ENCODE data around the gene CELA3B.
A peak's percentile ranks its signal among the peaks of the same experiment; 100 is the strongest.
"Not testable (repeated sequence)": the region's sequence is repeated elsewhere in the genome, so short reads cannot be mapped to it uniquely, and the experiment has no call there.

Gene CELA3B

DNA sequence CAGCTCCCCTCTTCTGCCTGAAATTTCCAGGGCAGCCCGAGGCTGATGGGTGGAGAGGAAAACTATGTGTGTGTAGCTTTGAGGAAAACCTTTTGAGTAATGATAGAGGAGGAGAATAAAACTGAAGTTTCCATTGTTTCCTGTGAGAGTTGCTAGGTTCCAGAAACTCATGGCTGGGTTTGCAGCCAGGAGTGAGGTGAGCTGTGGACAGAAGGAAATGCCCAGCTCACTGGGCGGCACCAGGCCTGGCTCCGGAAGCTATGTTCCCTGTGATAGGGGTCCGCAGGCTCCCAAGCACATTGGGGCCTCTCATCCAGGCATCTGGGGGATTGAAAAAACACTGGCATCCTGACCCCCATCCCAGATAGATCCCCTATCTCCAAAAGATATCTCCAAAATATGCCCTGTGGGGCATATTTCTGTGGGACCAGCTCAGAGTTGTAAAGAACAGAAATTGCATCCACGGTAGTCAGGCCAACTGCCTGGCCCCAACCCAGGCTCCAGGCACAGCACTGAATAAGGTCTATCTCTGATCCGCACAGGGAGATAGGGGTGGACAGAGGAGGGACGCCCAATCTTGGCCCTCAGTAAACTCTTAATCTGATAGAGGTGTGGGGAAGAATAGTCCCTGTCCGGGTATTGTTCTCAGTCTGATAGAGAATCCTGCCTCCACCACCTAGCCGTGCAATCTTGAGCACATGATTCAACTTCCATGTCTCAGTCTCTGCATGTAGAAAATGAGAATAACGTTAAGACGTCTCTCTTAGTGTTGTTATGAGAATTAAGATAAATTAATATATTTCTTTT is 37.9 kb upstream of the CELA3B start:
- peaks cover 39% of the 10 kb centered on the region for H3K27me3 Mint-ChIP-seq (ENCODE audit: low read depth)
- H3K27ac Mint-ChIP-seq: no peak overlapping the region
- no peaks in the 10 kb centered on the region for H3K9me3 Mint-ChIP-seq
- H3K36me3 Mint-ChIP-seq (ENCODE audit: low read depth): no peaks in the 10 kb centered on the region
- H3K4me3 Mint-ChIP-seq: peak overlapping the region; percentile 69
- peaks cover 10% of the 10 kb centered on the region for H3K4me1 Mint-ChIP-seq (ENCODE audit: low read depth)

DNA sequence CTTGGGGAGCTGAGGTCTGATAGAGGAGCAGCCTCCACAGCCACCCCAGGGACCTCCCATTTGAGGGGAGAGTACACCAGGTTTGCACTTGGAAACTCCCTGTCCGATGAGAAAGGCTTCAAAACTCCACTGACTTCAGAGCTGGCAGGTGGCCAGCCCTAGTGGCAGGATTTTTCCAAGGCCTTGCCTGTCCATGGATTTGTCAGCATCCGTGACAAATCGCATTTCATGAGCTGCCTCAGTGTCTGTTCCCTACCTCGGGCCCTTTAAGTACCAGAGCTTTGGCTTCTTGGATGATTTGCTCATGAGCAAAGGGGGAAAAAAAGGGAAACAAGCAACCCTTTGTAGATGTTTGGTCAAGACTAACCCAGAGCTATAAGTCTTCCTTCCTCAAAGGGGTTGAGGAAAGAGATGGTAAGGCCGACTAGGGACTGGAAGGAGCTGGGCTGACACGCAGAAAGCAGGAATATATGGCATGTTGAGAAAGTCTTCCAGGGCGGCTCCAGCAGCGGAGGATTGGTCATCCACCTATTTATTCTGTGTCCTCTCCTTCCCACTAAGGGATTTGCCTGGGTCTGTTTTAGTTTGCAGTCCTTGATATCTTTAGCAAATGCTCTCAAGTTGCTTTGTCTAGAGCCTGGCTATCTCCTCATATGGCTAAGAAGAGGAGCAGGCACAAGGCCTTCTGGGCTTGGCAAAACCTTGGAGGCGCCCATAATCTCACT is 37.0 kb upstream of the CELA3B start:
- peaks cover 39% of the 10 kb centered on the region for H3K27me3 Mint-ChIP-seq (ENCODE audit: low read depth)
- no peak overlapping the region for H3K4me3 Mint-ChIP-seq
- no peak overlapping the region for H3K27ac Mint-ChIP-seq
- H3K4me1 Mint-ChIP-seq (ENCODE audit: low read depth): peaks cover 7% of the 10 kb centered on the region
- H3K36me3 Mint-ChIP-seq (ENCODE audit: low read depth): no peaks in the 10 kb centered on the region
- H3K9me3 Mint-ChIP-seq: no peaks in the 10 kb centered on the region

DNA sequence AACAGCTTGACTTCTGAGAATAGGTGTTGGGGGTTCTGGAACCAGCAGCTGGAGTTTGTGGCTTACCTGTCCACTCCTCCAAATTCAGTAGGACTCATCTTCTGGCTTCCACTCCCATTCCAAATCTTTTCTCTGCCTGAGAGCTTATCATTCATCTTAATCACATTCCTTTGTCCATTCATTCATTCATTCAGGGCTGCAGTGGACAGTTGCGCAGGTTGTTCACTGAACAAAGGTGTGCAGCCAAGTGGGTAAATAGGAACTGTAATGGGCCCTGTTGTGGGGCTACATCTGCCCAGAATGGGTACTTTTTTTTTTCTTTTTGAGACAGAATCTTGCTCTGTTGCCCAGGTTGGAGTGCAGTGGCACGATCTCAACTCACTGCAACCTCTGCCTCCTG is 36.3 kb upstream of the CELA3B start:
- Mint-ChIP-seq H3K4me3 (no peak overlapping the region), H3K27me3 (ENCODE audit: low read depth) (peaks cover 36% of the 10 kb centered on the region), H3K9me3 (no peaks in the 10 kb centered on the region)

GRCh38 chr1:21941370-21941769 is 35.5 kb upstream of the CELA3B start:
- Mint-ChIP-seq H3K27ac (no peak overlapping the region), H3K36me3 (ENCODE audit: low read depth) (no peaks in the 10 kb centered on the region), H3K4me1 (ENCODE audit: low read depth) (peaks cover 5% of the 10 kb centered on the region), H3K9me3 (no peaks in the 10 kb centered on the region), H3K4me3 (no peak overlapping the region), H3K27me3 (ENCODE audit: low read depth) (peaks cover 33% of the 10 kb centered on the region)

More for the DNA sequence above, 36.3 kb upstream of the CELA3B start:
- H3K27ac Mint-ChIP-seq: no peak overlapping the region
- no peaks in the 10 kb centered on the region for H3K36me3 Mint-ChIP-seq (ENCODE audit: low read depth)
- peaks cover 6% of the 10 kb centered on the region for H3K4me1 Mint-ChIP-seq (ENCODE audit: low read depth)

- peaks cover 32% of the 10 kb centered on the region for H3K27me3 Mint-ChIP-seq (ENCODE audit: low read depth)
- no peak overlapping the region for H3K4me3 Mint-ChIP-seq
- H3K27ac Mint-ChIP-seq: no peak overlapping the region
- peaks cover 5% of the 10 kb centered on the region for H3K4me1 Mint-ChIP-seq (ENCODE audit: low read depth)
- no peaks in the 10 kb centered on the region for H3K9me3 Mint-ChIP-seq
- no peaks in the 10 kb centered on the region for H3K36me3 Mint-ChIP-seq (ENCODE audit: low read depth)
Measured at GRCh38 chr1:21942464-21942863, 34.4 kb upstream of the CELA3B start.

DNA sequence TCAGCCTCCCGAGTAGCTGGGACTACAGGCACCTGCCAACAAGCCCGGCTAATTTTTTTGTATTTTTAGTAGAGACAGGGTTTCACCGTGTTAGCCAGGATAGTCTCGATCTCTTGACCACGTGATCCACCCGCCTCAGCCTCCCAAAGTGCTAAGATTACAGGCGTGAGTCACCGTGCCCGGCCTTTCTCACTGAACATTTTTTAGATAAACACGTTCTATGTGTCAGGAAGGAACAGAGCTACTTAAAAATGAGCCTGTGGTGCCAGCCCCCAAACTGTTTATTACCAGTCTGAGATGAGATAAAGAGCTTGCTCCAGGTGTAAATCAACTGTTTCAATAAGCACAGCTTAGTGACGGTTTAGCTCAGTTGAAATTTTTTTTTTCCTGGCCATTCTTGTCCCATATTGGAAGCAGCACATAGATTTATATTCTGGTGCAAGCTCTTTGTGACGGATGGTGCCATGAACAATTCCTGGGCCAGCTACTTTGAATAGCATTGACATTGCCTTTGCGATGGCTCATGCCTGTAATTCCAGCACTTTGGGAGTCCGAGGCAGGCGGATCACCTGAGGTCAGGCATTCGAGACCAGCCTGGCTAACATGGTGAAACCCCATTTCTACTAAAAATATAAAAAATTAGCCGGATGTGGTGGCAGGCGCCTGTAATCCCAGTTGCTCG is 33.7 kb upstream of the CELA3B start:
- H3K9me3 Mint-ChIP-seq; H3K36me3 Mint-ChIP-seq (ENCODE audit: low read depth); H3K4me1 Mint-ChIP-seq (ENCODE audit: low read depth); H3K27ac Mint-ChIP-seq; H3K4me3 Mint-ChIP-seq: not testable (repeated sequence)
- H3K27me3 Mint-ChIP-seq (ENCODE audit: low read depth): peaks cover 26% of the 10 kb centered on the region

- no peaks in the 10 kb centered on the region for H3K4me1 Mint-ChIP-seq (ENCODE audit: low read depth)
- no peaks in the 10 kb centered on the region for H3K9me3 Mint-ChIP-seq
- H3K27me3 Mint-ChIP-seq (ENCODE audit: low read depth): peaks cover 14% of the 10 kb centered on the region
- no peak overlapping the region for H3K4me3 Mint-ChIP-seq
- H3K36me3 Mint-ChIP-seq (ENCODE audit: low read depth): no peaks in the 10 kb centered on the region
- H3K27ac Mint-ChIP-seq: no peak overlapping the region
Measured at GRCh38 chr1:21944733-21945073, 32.1 kb upstream of the CELA3B start.

- H3K4me3 Mint-ChIP-seq: no peak overlapping the region
- no peaks in the 10 kb centered on the region for H3K27me3 Mint-ChIP-seq (ENCODE audit: low read depth)
- H3K4me1 Mint-ChIP-seq (ENCODE audit: low read depth): no peaks in the 10 kb centered on the region
- H3K36me3 Mint-ChIP-seq (ENCODE audit: low read depth): no peaks in the 10 kb centered on the region
- H3K9me3 Mint-ChIP-seq: no peaks in the 10 kb centered on the region
- no peak overlapping the region for H3K27ac Mint-ChIP-seq
Measured at GRCh38 chr1:21946836-21947587, 29.8 kb upstream of the CELA3B start.

- Mint-ChIP-seq H3K27me3 (ENCODE audit: low read depth) (no peaks in the 10 kb centered on the region), H3K4me3 (no peak overlapping the region), H3K9me3 (no peaks in the 10 kb centered on the region), H3K27ac (no peak overlapping the region), H3K4me1 (ENCODE audit: low read depth) (no peaks in the 10 kb centered on the region), H3K36me3 (ENCODE audit: low read depth) (no peaks in the 10 kb centered on the region)
Measured at GRCh38 chr1:21950734-21951133, 26.1 kb upstream of the CELA3B start.

GRCh38 chr1:21951226-21951870 is 25.5 kb upstream of the CELA3B start:
- Mint-ChIP-seq H3K36me3 (ENCODE audit: low read depth) (no peaks in the 10 kb centered on the region), H3K9me3 (no peaks in the 10 kb centered on the region), H3K4me3 (no peak overlapping the region), H3K27me3 (ENCODE audit: low read depth) (no peaks in the 10 kb centered on the region), H3K27ac (no peak overlapping the region), H3K4me1 (ENCODE audit: low read depth) (peaks cover under 1% of the 10 kb centered on the region)

- Mint-ChIP-seq H3K4me1 (ENCODE audit: low read depth) (peaks cover 12% of the 10 kb centered on the region), H3K4me3 (no peak overlapping the region), H3K36me3 (ENCODE audit: low read depth) (no peaks in the 10 kb centered on the region), H3K27me3 (ENCODE audit: low read depth) (no peaks in the 10 kb centered on the region), H3K9me3 (no peaks in the 10 kb centered on the region), H3K27ac (no peak overlapping the region)
Measured at GRCh38 chr1:21952786-21953520, 23.9 kb upstream of the CELA3B start.

- Mint-ChIP-seq H3K4me3 (no peak overlapping the region), H3K27me3 (ENCODE audit: low read depth) (no peaks in the 10 kb centered on the region), H3K36me3 (ENCODE audit: low read depth) (no peaks in the 10 kb centered on the region)
Measured at GRCh38 chr1:21955058-21955457, 21.8 kb upstream of the CELA3B start.

GRCh38 chr1:21955501-21956281 is 21.1 kb upstream of the CELA3B start:
- H3K4me1 Mint-ChIP-seq (ENCODE audit: low read depth): peaks cover 18% of the 10 kb centered on the region
- no peak overlapping the region for H3K27ac Mint-ChIP-seq
- H3K9me3 Mint-ChIP-seq: no peaks in the 10 kb centered on the region
- no peaks in the 10 kb centered on the region for H3K36me3 Mint-ChIP-seq (ENCODE audit: low read depth)
- no peaks in the 10 kb centered on the region for H3K27me3 Mint-ChIP-seq (ENCODE audit: low read depth)
- no peak overlapping the region for H3K4me3 Mint-ChIP-seq

More at GRCh38 chr1:21955058-21955457, 21.8 kb upstream of the CELA3B start:
- no peak overlapping the region for H3K27ac Mint-ChIP-seq
- peaks cover 18% of the 10 kb centered on the region for H3K4me1 Mint-ChIP-seq (ENCODE audit: low read depth)
- H3K9me3 Mint-ChIP-seq: no peaks in the 10 kb centered on the region

Data from T-helper 1 cell treated with Interleukin-12 subunit alpha and Interleukin-12 subunit beta and Interleukin-4 antibody, amounts not matched to agents 30 μg/mL and 1 μg/mL, for 36 hours (primary cell).